ENCODE data around the gene TSPAN5. TPM values are rescaled to one million over a fixed set of nuclear protein-coding genes. Genes with fewer than 3 reads are reported as not detected.

The TSPAN5 gene
- total and polyA plus RNA-seq, 5 donors from 2014 or later = 21.2 to 52.7 (median 39.8) TPM

DNA sequence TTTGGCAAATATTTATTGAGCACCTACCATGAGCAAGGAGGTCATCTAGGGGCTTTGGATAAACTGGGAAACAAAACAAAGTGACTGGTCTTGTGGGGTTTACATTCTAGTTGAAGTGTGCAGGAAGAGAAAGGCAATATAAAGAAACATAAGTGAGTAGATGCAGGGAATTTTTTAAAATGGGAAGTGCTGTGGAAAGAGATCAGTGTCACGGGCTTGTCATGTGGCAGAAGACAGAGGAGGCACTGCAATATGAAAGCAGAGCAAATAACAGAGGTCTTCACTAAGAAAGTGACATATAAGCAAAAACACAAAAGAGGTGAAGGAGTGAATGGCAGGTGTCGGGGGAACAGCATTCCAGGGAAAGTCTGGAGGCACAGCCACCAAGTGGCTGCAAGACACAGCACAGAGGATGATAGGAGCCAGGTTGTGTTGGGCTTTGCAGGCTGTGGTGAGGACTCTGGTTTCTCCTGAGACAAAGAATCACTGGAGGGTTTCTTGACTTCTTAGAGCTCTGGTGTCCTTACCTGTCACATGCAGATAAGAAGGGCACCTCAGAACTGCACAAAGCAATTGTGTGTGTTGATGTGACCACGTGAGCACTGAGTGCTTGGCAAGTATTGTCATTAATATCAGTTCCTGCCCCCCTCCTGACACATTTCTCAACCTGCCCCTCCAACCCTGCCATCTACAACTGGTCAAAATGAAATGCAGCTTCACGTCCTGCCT lies 143.5 kb downstream of the TSPAN5 start:
- peaks cover 28% of the 10 kb centered on the region for H3K4me1 ChIP-seq (ENCODE audit: control insufficient read depth, insufficient read depth, low read length, poor library complexity, severe bottlenecking)
- Mint-ChIP-seq H3K27me3 (no peaks in the 10 kb centered on the region), H3K27ac (peak overlapping the region in 2 of 3 donors; percentile 39 to 80), H3K4me3 (no peak overlapping the region), H3K36me3 (peaks cover 8% of the 10 kb centered on the region), H3K9me3 (peaks cover 0 to 6% (median 0%) of the 10 kb centered on the region in 7 donors), H3K4me1 (peaks cover 22 to 70% (median 45%) of the 10 kb centered on the region in 4 donors)
- H3K9me3 ChIP-seq (ENCODE audit: control insufficient read depth in 2 of 2, low read length in 2 of 2) = peaks cover 0 to 3% of the 10 kb centered on the region in 2 experiments
- no peak overlapping the region for H3K4me3 ChIP-seq (ENCODE audit: low read depth, low read length)
- H3K36me3 ChIP-seq (ENCODE audit: control insufficient read depth, insufficient read depth, low read length) = no peaks in the 10 kb centered on the region
- no peaks in the 10 kb centered on the region for H3K27me3 ChIP-seq (ENCODE audit: control insufficient read depth, insufficient read depth, low read length)
- H3K27ac ChIP-seq (ENCODE audit: insufficient read depth, low read length, poor library complexity, severe bottlenecking) = no peak overlapping the region
- DNase-seq (no peak), ATAC-seq (ENCODE audit: low read depth in 2 of 2) (peak in 1 of 2 donors; percentile 22)

DNA sequence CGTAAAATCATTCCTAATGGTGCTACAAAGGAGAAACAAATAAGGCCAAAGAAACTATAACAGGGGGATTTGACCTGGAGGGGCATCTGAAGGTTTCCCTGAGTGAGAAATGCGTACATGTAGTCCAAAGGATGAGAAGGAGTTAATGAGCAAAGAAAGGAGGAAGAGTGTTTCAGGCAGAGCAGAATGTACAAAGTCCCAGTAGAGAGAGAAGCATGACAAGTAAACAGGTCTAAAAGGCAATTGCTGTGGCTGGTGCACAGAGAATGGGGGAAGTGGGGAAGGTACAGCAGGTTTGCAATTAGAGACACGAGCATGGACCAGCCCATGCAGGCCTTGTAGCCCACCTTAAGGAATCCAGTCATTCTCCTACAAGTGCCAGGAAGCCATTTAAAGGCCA lies 145.5 kb downstream of the TSPAN5 start:
- no peak overlapping the region for H3K4me3 ChIP-seq (ENCODE audit: low read depth, low read length)
- no peak for DNase-seq
- no peaks in the 10 kb centered on the region for H3K27me3 Mint-ChIP-seq
- peaks cover 10% of the 10 kb centered on the region for H3K36me3 Mint-ChIP-seq
- H3K27me3 ChIP-seq (ENCODE audit: control insufficient read depth, insufficient read depth, low read length) = no peaks in the 10 kb centered on the region
- ATAC-seq (ENCODE audit: low read depth in 2 of 2) = no peak
- H3K9me3 Mint-ChIP-seq = peaks cover 0 to 6% (median 0%) of the 10 kb centered on the region in 7 donors
- H3K27ac Mint-ChIP-seq = peak overlapping the region in 1 of 3 donors; percentile 47
- H3K4me1 ChIP-seq (ENCODE audit: control insufficient read depth, insufficient read depth, low read length, poor library complexity, severe bottlenecking) = peaks cover 14% of the 10 kb centered on the region
- H3K4me1 Mint-ChIP-seq = peaks cover 13 to 58% (median 33%) of the 10 kb centered on the region in 4 donors
- no peak overlapping the region for H3K4me3 Mint-ChIP-seq
- H3K27ac ChIP-seq (ENCODE audit: insufficient read depth, low read length, poor library complexity, severe bottlenecking) = no peak overlapping the region
- peaks cover 0 to 3% of the 10 kb centered on the region in 2 experiments for H3K9me3 ChIP-seq (ENCODE audit: control insufficient read depth in 2 of 2, low read length in 2 of 2)
- no peaks in the 10 kb centered on the region for H3K36me3 ChIP-seq (ENCODE audit: control insufficient read depth, insufficient read depth, low read length)

DNA sequence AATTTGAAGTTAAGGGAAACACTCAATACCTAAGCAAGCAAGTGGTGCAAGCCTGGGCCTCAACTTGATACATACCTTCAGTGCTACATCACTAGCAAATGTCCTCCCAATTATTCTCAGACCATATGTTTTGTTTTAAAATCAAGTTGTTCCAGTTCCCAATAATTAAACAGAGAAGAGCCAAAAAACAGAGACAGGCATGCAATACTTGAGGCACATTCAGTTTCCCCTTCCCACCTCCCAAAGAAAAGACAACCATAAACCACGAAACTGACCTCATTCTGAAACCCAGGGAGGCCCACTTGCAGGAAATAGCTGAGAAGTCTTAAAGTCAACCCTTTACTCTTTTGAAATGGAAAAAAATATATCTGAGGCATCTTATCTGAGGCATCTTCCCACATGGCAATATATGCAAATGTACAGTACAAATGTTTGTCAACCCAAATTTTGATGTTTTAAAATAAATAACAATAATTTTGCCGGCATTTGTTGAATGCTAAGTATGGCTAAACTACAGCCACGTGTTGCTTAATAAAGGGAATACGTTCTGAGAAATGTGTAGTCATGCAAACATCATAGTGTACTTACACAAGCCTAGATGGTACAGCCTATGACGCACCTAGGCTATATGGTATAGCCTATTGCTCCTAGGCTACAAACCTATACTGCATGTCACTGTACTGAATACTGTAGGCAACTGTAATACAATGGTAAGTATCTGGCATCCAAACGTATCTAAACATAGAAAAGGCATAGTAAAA lies 147.5 kb downstream of the TSPAN5 start:
- Mint-ChIP-seq H3K27ac (peak overlapping the region in 1 of 3 donors; percentile 11), H3K27me3 (no peaks in the 10 kb centered on the region), H3K9me3 (no peaks in the 10 kb centered on the region), H3K36me3 (peaks cover 11% of the 10 kb centered on the region), H3K4me3 (no peak overlapping the region), H3K4me1 (peaks cover 13 to 46% (median 32%) of the 10 kb centered on the region in 4 donors)
- no peak for DNase-seq
- Histone ChIP-seq H3K4me3 (ENCODE audit: low read depth, low read length) (no peak overlapping the region), H3K4me1 (ENCODE audit: control insufficient read depth, insufficient read depth, low read length, poor library complexity, severe bottlenecking) (peaks cover 14% of the 10 kb centered on the region), H3K27me3 (ENCODE audit: control insufficient read depth, insufficient read depth, low read length) (no peaks in the 10 kb centered on the region), H3K9me3 (ENCODE audit: control insufficient read depth in 2 of 2, low read length in 2 of 2) (no peaks in the 10 kb centered on the region), H3K36me3 (ENCODE audit: control insufficient read depth, insufficient read depth, low read length) (no peaks in the 10 kb centered on the region), H3K27ac (ENCODE audit: insufficient read depth, low read length, poor library complexity, severe bottlenecking) (no peak overlapping the region)
- no peak for ATAC-seq (ENCODE audit: low read depth in 2 of 2)

DNA sequence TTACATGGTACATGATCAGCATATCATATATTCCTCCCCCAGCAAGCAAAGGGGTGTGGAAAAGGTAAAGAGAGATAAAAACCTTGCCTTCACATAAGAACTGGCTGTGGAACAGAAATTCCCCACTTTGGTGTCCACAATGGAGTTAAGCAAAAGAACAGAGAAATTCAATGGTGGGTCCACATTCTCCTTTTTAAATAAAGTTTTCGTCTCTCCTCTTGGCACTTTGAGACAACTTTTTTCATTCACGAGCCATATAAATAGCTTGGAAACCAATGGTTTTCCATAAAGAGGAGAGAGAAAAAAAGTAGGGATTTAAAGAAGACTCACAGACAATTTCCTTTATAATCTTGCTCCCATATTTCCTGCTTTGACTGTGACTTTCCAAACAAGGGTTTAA lies 148.1 kb downstream of the TSPAN5 start:
- Histone ChIP-seq H3K27ac (ENCODE audit: insufficient read depth, low read length, poor library complexity, severe bottlenecking) (no peak overlapping the region), H3K27me3 (ENCODE audit: control insufficient read depth, insufficient read depth, low read length) (no peaks in the 10 kb centered on the region), H3K4me3 (ENCODE audit: low read depth, low read length) (no peak overlapping the region), H3K36me3 (ENCODE audit: control insufficient read depth, insufficient read depth, low read length) (no peaks in the 10 kb centered on the region), H3K4me1 (ENCODE audit: control insufficient read depth, insufficient read depth, low read length, poor library complexity, severe bottlenecking) (peaks cover 8% of the 10 kb centered on the region), H3K9me3 (ENCODE audit: control insufficient read depth in 2 of 2, low read length in 2 of 2) (no peaks in the 10 kb centered on the region)
- peaks cover 17% of the 10 kb centered on the region for H3K36me3 Mint-ChIP-seq
- H3K4me1 Mint-ChIP-seq = peaks cover 16 to 40% (median 26%) of the 10 kb centered on the region in 4 donors
- H3K27me3 Mint-ChIP-seq = no peaks in the 10 kb centered on the region
- H3K27ac Mint-ChIP-seq = peak overlapping the region in 1 of 3 donors; percentile 11
- DNase-seq (no peak), ATAC-seq (ENCODE audit: low read depth in 2 of 2) (no peak)
- no peaks in the 10 kb centered on the region for H3K9me3 Mint-ChIP-seq
- H3K4me3 Mint-ChIP-seq = no peak overlapping the region

DNA sequence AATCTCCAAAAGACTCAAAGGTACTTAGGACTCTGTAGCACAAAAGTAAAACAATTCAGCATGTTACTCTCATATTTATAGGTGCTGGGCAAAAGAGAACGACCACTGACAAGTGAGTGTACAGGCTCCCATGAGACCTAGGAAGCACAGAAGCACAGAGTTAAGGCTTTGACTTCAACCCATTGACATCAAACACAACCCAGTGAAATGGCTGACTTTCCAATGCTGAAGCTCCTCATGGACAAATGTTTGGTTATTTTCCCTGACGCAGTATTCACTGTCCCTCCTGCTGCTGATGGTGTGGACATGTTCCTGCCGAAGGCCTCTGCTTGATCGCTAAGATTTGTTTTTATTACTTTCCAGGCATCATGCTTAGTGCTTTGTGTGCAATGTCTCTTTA lies 148.7 kb downstream of the TSPAN5 start:
- H3K9me3 ChIP-seq (ENCODE audit: control insufficient read depth in 2 of 2, low read length in 2 of 2) = no peaks in the 10 kb centered on the region
- H3K4me3 ChIP-seq (ENCODE audit: low read depth, low read length) = no peak overlapping the region
- H3K27ac ChIP-seq (ENCODE audit: insufficient read depth, low read length, poor library complexity, severe bottlenecking) = no peak overlapping the region
- H3K4me3 Mint-ChIP-seq = no peak overlapping the region
- no peaks in the 10 kb centered on the region for H3K9me3 Mint-ChIP-seq
- peaks cover 21% of the 10 kb centered on the region for H3K36me3 Mint-ChIP-seq
- no peak for ATAC-seq (ENCODE audit: low read depth in 2 of 2)
- no peak for DNase-seq
- no peaks in the 10 kb centered on the region for H3K36me3 ChIP-seq (ENCODE audit: control insufficient read depth, insufficient read depth, low read length)
- H3K4me1 Mint-ChIP-seq = peaks cover 18 to 36% (median 23%) of the 10 kb centered on the region in 4 donors
- H3K4me1 ChIP-seq (ENCODE audit: control insufficient read depth, insufficient read depth, low read length, poor library complexity, severe bottlenecking) = peaks cover 5% of the 10 kb centered on the region
- no peaks in the 10 kb centered on the region for H3K27me3 ChIP-seq (ENCODE audit: control insufficient read depth, insufficient read depth, low read length)
- no peaks in the 10 kb centered on the region for H3K27me3 Mint-ChIP-seq
- H3K27ac Mint-ChIP-seq = peak overlapping the region; percentile 52 to 70 (median 66)

DNA sequence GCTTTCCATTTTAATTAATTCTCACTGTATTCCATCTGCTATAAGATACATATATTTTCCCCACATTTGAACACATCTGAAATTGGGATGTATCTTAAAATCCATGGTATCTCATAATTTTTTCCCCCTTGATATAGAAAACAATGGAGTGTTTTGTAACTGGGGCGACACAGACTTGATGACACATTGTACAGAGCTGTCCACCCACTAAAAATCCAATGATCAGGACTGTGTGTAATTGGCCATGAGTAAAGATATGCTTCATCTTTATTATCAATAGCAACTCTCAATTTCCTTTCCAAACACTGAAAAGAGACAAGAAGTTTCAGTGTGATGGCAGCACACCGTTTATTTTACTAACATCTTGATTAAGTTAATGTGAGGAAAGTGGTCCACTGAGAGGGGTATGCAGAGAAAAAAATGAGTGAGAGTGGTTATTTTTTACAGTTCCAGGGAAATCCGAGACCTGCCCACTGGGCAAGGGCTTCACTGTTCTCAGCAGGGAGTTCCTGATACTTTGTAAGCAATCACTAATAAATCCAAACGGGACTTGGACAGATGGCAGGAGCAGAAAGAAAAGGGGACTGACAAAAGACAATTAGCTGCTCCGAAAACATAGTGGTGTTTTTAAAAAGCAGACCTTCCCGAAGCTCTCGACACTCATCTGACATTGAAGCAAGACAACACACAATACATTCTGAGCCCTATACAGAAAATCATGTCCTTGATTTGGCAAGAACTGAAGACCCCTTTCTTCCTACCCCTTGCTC lies 149.4 kb downstream of the TSPAN5 start:
- Histone ChIP-seq H3K4me1 (ENCODE audit: control insufficient read depth, insufficient read depth, low read length, poor library complexity, severe bottlenecking) (peaks cover 5% of the 10 kb centered on the region), H3K9me3 (ENCODE audit: control insufficient read depth in 2 of 2, low read length in 2 of 2) (no peaks in the 10 kb centered on the region), H3K36me3 (ENCODE audit: control insufficient read depth, insufficient read depth, low read length) (no peaks in the 10 kb centered on the region), H3K27me3 (ENCODE audit: control insufficient read depth, insufficient read depth, low read length) (no peaks in the 10 kb centered on the region), H3K27ac (ENCODE audit: insufficient read depth, low read length, poor library complexity, severe bottlenecking) (no peak overlapping the region), H3K4me3 (ENCODE audit: low read depth, low read length) (no peak overlapping the region)
- Mint-ChIP-seq H3K9me3 (no peaks in the 10 kb centered on the region), H3K4me1 (peaks cover 18 to 33% (median 24%) of the 10 kb centered on the region in 4 donors), H3K27ac (peak overlapping the region; percentile 11 to 66 (median 52)), H3K36me3 (peaks cover 29% of the 10 kb centered on the region), H3K27me3 (no peaks in the 10 kb centered on the region), H3K4me3 (no peak overlapping the region)
- no peak for ATAC-seq (ENCODE audit: low read depth in 2 of 2)
- DNase-seq = no peak

DNA sequence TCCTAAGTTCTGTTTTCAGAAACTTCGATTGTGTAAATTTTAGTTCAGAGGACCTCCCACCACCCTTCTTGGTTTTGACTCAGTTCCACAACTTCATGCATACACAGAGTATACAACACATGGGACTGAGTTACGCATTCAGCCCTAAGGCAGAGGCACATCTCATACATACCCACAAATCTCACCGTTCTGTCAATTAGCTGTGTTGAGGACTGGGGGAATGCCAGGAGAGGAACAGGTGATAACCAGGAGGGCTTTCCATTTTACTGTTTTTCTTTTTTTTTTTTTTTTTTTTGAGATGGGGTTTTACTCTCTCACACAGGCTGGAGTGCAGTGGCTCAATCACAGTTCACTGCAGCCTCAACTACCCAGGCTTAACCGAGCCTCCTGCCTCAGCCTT lies 150.2 kb downstream of the TSPAN5 start:
- ATAC-seq (ENCODE audit: low read depth in 2 of 2) (no peak), DNase-seq (no peak)
- H3K4me1 ChIP-seq (ENCODE audit: control insufficient read depth, insufficient read depth, low read length, poor library complexity, severe bottlenecking) = peaks cover 5% of the 10 kb centered on the region
- peaks cover 29% of the 10 kb centered on the region for H3K36me3 Mint-ChIP-seq
- peak overlapping the region in 1 of 3 donors; percentile 43 for H3K27ac Mint-ChIP-seq
- peaks cover 18 to 29% (median 23%) of the 10 kb centered on the region in 4 donors for H3K4me1 Mint-ChIP-seq
- no peaks in the 10 kb centered on the region for H3K27me3 ChIP-seq (ENCODE audit: control insufficient read depth, insufficient read depth, low read length)
- no peak overlapping the region for H3K27ac ChIP-seq (ENCODE audit: insufficient read depth, low read length, poor library complexity, severe bottlenecking)
- no peaks in the 10 kb centered on the region for H3K9me3 ChIP-seq (ENCODE audit: control insufficient read depth in 2 of 2, low read length in 2 of 2)
- H3K4me3 Mint-ChIP-seq = no peak overlapping the region
- peaks cover 6% of the 10 kb centered on the region for H3K36me3 ChIP-seq (ENCODE audit: control insufficient read depth, insufficient read depth, low read length)
- H3K4me3 ChIP-seq (ENCODE audit: low read depth, low read length) = no peak overlapping the region
- H3K27me3 Mint-ChIP-seq = no peaks in the 10 kb centered on the region
- no peaks in the 10 kb centered on the region for H3K9me3 Mint-ChIP-seq

Measured in CD4-positive, CD25-positive, alpha-beta regulatory T cell (primary cell).